Left renal pelvis (tissue), 4 donors: ENCODE results near the gene ADIPOR1. TPM values are rescaled to one million over a fixed set of nuclear protein-coding genes. Genes with fewer than 3 reads are reported as not detected.
"Not testable (repeated sequence)": the region's sequence is repeated elsewhere in the genome, so short reads cannot be mapped to it uniquely, and the experiment has no call there.

ENCODE experiments used
- DNase-seq, 4 donors: peaks; one replicate each; pipeline ENCODE4 v3.0.0-alpha.2; 2013; ENCODE audit warnings: low read depth in 4 of 4, low spot score in 3 of 4
- polyA plus RNA-seq, 4 donors: library from polyadenylated mRNA; unstranded; fragments of 120-200 nt; gene quantifications; one replicate each; pipeline ENCODE4 v1.2.1, GENCODE V29; 2013; ENCODE audit not compliant: insufficient read length in 4 of 4

ADIPOR1 gene
- polyA plus RNA-seq, result 10 to 100 TPM; 75.0 to 89.6 (median 83.2) TPM

- peak in 3 of 4 donors; percentile 64 to 75 (median 71) for DNase-seq
These were observed at the start of gene ADIPOR1 for GRCh38 chr1:202957733-202958543. Gene ADIPOR1 (minus strand): TSS chr1:202958312. CDS start chr1:202951070, 7,242 bp downstream.

- DNase-seq, result peak; percentile 93 to 97 (median 96)
These were observed 49.1 kb upstream of the ADIPOR1 start, which contains the start of gene TMEM183A for GRCh38 chr1:203006948-203007871. Gene TMEM183A (plus strand): TSS chr1:203007374. CDS start chr1:203007466, 92 bp downstream.

GRCh38 chr1:203005395-203006142 lies 47.5 kb upstream of the ADIPOR1 start:
- not testable (repeated sequence) for DNase-seq

- no peak for DNase-seq
These were observed 44.8 kb upstream of the ADIPOR1 start for GRCh38 chr1:203002951-203003350.

- DNase-seq, result no peak
These were observed 43.9 kb upstream of the ADIPOR1 start for GRCh38 chr1:203001986-203002385.

- DNase-seq, result no peak
These were observed 42.3 kb upstream of the ADIPOR1 start for GRCh38 chr1:203000217-203000944.

- DNase-seq, result peak; percentile 12 to 43 (median 38)
These were observed 41.0 kb upstream of the ADIPOR1 start for GRCh38 chr1:202998836-202999750.

- DNase-seq, result no peak
These were observed 36.6 kb upstream of the ADIPOR1 start for GRCh38 chr1:202994756-202995155.

- no peak for DNase-seq
These were observed 33.0 kb upstream of the ADIPOR1 start for GRCh38 chr1:202991112-202991511.

GRCh38 chr1:202989879-202990278 lies 31.8 kb upstream of the ADIPOR1 start:
- no peak for DNase-seq

GRCh38 chr1:202987922-202988583 lies 29.9 kb upstream of the ADIPOR1 start:
- DNase-seq, result no peak

GRCh38 chr1:202987255-202987654 lies 29.1 kb upstream of the ADIPOR1 start:
- no peak for DNase-seq

- DNase-seq, result not testable (repeated sequence)
These were observed 28.0 kb upstream of the ADIPOR1 start for GRCh38 chr1:202986120-202986519.

GRCh38 chr1:202982715-202983430 lies 24.8 kb upstream of the ADIPOR1 start:
- no peak for DNase-seq

GRCh38 chr1:202981939-202982338 lies 23.8 kb upstream of the ADIPOR1 start:
- no peak for DNase-seq

- DNase-seq, result no peak
These were observed 21.3 kb upstream of the ADIPOR1 start for GRCh38 chr1:202979459-202979858.

GRCh38 chr1:202976633-202977032 lies 18.5 kb upstream of the ADIPOR1 start:
- no peak for DNase-seq

- DNase-seq, result no peak
These were observed 16.7 kb upstream of the ADIPOR1 start for GRCh38 chr1:202974856-202975255.
